ENCODE measurements around the gene ACTG1.

The ACTG1 gene

DNA sequence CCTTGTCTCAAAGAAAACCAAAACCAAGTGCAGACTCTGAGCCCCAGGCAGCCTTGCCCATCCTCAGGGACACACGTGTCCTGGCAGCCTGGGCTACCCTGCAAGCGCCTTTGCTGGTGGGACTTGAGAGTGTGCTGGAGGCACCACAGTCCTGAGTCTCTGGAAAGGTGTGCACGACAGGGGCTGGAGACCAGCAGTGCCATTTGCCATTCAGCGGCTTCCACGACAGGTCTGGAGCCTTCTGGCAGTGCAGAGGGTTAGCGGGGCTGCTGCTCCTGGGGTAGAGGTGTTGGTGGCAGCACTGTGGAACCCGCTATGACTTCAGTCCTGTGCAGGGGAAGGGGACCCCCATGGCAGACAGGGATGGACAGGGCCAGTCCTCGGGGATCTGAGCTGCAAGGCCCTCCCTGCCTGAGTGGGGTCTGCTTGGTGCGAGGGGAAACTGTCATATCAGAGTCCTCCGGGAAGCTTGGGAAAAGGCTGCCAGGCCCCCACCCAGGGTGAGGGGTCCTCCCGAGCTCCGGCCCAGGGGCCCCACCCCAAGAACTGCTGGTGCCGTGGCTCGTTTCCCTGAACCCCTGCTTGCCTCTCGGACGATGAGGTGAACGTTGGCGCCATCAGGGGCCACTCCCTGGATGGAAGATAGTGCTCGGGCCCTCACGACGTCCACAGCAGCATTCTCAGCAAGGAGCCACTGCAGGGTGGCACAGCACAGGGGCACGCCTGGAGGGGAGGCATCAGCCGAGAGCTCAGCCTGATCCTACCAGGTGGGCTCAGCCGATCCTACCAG, 32.8 kb upstream of the ACTG1 start:
- no peak for DNase-seq (ENCODE audit: low read depth)

DNA sequence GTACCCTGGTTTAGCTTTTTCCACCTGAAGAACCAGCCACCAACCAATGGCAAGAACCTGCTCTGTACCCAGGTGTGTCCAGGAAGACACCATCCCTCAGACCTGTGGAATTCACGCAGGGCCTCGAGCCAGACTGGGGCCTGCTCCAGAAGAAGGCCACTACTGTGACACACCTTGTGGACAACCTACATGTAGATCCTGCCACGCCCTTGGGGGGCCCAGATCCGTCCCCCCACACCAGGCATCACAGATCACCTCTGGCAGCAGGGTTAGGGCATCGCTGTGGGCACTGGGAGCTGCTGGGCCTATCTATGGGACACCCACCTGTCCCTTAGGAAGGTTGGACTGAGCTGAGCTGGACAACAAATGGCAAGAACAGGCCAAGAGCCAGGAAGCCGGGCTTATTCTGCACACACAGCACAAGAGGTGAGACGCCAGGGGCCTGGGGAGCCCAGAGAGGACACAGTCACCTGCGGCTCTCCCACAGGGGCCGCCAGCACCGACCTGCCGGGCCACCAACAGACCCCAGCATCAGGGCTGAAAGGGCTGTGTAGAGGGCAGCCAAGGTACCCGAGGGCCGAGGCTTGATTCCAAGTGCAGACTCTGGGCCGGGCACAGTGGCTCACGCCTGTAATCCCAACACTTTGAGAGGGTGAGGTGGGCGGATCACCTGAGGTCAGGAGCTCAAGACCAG, 31.8 kb upstream of the ACTG1 start:
- DNase-seq (ENCODE audit: low read depth) = no peak

- DNase-seq (ENCODE audit: low read depth) = no peak
These were observed 31.2 kb upstream of the ACTG1 start for GRCh38 chr17:81543756-81544155.

GRCh38 chr17:81543339-81543675, 30.7 kb upstream of the ACTG1 start:
- no peak for DNase-seq (ENCODE audit: low read depth)

DNA sequence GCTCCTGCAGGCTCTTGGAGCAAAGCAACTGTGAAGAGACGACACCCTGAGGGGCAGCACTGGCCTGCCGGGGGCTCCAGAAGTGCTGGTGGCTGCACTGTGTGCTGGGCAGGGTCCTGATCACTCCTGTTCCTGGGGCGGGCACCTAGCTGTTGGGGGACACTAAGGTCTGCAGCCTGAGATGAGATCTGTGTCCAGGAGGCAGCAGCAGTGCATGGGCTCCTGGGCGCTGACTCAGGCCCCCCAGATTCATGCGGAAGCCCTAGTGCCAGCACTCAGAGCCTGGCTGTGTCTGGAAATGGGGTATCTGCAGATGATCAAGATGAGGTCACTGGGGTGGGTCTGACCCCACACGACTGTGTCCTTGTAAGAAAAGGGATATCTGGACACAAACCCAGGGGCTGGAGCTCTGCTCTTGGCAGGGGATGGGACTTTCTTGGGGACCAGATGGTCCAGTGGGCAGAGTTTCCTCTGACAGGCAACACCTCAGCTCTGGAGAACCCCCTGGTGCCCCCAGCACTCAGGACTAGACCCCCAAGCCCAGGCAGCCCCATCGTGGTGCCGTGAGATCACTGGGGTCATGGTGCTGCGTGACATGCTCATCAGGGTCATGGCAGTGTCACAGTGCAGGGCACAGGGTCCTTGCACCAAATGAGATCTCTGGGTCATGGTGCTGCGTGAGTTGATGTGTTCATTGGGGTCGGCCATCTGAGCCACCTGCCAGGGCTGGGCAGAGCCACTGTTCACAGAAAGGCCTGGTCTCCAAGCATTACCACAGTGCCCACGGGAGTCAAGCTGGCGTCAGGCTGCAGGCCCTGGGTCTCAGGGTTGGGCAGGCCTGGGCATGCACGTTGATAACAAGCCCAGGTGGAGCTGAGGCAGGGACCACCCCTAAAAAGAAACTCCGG, 30.1 kb upstream of the ACTG1 start:
- DNase-seq (ENCODE audit: low read depth) = no peak

DNA sequence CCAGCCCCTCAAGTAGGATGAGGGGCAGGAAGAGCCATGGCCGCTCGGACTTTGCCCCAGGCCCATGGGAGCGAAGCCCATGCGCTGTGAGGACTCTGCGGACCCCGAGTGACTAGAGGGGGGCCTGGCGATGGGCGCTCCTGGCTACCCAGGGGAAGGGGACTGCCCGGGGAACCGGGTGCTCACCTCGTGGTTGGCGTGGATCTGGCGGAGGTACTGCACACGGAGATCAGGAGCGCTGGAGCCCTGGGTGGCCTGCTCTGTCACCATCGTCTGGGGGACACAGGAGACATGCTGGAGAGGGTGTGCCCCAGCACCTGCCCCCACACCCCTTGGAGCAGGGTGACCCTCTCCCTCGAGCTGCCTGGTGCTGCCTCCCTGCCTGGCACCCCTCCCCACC, 28.5 kb upstream of the ACTG1 start:
- DNase-seq (ENCODE audit: low read depth) = no peak

GRCh38 chr17:81540676-81541027, 28.1 kb upstream of the ACTG1 start:
- no peak for DNase-seq (ENCODE audit: low read depth)

DNA sequence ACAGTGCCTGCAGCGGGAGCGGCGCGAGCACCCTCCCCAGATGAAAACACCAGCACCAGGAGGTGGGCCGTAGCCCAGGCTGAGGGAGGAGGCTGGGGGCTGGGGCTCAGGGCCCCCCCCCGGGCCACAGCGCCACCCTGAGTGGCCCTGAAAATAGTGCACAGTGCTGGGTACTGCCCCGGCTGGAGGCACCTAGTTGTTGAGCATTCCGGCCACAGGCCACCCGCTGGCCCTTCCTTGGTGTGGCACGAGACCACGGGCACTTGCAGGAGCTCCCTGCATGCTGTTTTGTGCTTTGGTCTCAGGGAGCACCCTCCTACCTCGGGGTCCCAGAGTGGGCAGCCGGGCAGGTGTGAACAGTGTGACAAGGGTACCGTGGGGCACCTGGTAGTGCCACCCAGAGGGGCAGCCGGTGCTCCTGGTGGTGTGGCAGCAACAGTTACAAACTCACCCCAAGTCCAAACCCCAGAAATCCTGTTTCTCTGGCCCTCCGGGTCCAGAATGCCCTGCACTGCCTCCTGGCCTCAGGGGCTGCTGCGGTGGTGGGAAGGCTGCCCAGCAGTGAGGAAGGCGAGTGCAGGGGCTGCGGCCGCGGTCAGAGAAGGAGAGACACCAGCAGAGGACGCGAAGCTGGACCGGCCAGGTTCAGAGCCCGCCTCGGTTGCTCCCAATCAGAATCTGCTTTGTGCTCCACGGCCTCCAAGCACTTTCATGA, 27.5 kb upstream of the ACTG1 start:
- DNase-seq (ENCODE audit: low read depth) = no peak

GRCh38 chr17:81539571-81539900, 26.9 kb upstream of the ACTG1 start:
- DNase-seq (ENCODE audit: low read depth) = no peak

DNA sequence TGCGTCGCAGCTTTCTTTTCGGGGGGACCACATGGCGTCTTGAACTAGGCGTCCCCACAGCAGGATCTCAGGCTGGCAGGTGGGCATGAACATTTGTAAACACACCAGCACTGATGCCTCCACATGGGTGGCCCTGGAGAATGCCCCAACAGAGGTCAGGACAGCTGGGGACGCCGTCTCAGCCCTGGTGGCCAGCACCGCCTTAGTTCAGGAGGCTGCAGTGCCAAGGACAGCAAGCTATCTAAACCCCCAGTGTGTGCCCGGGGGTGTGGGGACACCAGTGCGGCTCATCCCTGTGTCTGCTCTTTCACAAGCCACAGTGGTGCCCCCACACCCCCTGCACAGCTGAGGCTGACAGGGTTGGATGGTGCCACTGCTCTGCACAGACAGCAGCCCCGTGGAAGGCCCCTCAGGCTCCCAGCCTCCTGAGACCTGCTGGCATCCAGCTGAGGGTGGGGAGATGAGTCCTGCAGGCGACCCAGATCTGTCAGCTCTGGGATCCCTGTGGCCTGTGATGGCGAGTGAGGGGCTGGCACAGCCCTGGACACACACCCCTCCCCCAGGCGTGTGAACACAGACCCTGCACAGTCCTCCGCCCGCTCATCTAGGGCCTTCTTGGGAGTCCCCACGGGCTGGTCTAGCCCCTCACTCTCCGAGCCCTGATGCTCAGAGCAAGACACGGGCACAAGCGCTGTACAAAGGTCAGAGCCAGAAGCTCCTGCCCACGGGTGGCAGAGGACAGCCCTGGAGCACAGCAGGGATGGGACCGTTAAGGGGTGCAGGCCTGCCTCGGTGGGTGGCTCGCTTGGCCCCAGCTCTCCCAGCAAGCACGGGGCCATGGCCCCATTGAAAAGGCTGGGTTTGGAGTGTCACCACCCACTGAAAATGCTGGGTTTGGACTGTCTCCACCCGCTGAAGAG, 26.3 kb upstream of the ACTG1 start:
- no peak for DNase-seq (ENCODE audit: low read depth)

DNA sequence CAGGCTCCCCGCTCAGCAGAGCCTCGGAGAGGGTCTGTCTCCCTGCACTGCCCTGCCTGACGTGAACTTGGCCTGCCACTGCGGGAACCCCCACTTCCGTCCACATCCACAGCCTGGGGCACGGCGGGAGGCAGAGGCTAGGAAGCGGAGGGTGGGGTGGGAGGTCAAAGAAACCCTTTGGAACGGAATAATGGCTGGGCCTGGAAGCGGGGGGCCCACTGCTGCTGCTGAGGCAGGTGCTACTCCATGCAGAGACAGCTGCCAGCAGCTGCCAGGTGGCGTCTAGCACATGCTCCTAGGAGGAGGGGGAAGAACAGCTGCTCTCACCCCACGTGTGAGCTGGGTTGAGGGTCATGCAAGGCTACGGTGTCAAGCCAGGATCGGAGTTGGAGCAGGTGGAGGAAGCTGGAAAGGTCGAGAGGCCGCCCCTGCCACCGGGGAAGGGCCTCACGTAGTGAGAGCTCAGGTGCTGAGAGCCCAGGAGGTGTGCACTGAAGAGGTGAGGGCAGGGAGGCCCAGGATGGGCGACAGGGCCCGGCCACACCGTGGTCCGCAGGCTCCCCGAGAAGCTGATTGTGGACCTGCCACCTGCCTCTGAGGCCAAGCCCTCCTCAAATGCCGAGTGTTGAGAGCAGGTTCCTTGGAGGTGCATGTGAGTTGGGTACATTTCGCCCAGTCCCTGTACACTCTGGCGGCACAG, 25.4 kb upstream of the ACTG1 start:
- DNase-seq (ENCODE audit: low read depth) = no peak

DNA sequence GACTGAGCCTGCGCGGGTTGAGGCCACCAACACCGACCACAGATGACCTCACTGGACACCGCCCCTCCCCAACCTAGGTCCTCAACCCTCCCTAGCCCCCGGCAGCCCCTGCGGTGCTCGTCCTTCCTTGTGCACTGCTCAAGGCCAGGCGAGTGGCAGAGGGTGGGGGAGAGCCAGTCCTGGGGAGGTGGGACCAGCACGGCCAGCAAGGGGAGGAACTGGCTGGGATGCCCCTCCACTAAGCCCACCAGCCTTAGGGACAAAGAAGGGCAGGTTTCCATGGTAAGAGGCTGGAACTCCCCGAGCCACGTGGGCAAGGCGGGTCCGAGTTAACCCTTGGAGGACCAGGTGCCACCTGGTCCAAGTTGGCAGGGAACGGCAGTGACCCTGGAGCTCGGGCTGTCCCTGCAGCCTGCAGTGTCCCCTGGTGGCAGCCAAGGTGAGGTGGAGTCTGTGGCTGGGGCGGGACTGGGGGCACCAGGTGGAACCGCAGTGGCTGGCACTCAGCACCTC, 24.8 kb upstream of the ACTG1 start:
- DNase-seq (ENCODE audit: low read depth) = no peak

- DNase-seq (ENCODE audit: low read depth) = no peak
These were observed 24.0 kb upstream of the ACTG1 start for GRCh38 chr17:81536299-81537290.

GRCh38 chr17:81535480-81536298, 23.1 kb upstream of the ACTG1 start:
- DNase-seq (ENCODE audit: low read depth) = no peak

DNA sequence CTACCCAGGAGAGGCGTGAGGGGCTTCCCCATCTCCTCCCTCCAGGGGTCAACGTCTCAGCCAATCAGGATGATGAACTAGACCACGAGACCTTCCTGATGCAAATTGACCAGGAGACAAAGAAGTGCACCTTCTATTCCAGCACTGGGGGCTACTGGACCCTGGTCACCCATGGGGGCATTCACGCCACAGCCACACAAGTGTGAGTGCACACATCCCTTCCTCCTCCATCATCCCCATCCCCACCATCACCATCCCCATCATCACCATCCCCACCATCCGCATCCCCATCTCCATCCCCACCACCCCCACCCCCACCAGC, 22.4 kb upstream of the ACTG1 start:
- DNase-seq (ENCODE audit: low read depth) = no peak

GRCh38 chr17:81534157-81535006, 21.8 kb upstream of the ACTG1 start:
- no peak for DNase-seq (ENCODE audit: low read depth)

Data from T follicular helper cell (primary cell).